ENCODE measurements around the gene SYT3.

Gene SYT3

GRCh38 chr19:50633973-50634372, 5.7 kb downstream of the SYT3 start:
- no peak overlapping the region for H3K4me3 ChIP-seq (ENCODE audit: low read depth, low read length)
- TF ChIP-seq, protein P1, sequence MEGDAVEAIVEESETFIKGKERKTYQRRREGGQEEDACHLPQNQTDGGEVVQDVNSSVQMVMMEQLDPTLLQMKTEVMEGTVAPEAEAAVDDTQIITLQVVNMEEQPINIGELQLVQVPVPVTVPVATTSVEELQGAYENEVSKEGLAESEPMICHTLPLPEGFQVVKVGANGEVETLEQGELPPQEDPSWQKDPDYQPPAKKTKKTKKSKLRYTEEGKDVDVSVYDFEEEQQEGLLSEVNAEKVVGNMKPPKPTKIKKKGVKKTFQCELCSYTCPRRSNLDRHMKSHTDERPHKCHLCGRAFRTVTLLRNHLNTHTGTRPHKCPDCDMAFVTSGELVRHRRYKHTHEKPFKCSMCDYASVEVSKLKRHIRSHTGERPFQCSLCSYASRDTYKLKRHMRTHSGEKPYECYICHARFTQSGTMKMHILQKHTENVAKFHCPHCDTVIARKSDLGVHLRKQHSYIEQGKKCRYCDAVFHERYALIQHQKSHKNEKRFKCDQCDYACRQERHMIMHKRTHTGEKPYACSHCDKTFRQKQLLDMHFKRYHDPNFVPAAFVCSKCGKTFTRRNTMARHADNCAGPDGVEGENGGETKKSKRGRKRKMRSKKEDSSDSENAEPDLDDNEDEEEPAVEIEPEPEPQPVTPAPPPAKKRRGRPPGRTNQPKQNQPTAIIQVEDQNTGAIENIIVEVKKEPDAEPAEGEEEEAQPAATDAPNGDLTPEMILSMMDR (IDR thresholded peaks at IDR 0.05; ENCODE audit: borderline replicate concordance, insufficient read depth, low read depth, low read length): no peak

GRCh38 chr19:50633359-50633758, 6.3 kb downstream of the SYT3 start:
- H3K4me3 ChIP-seq (ENCODE audit: low read depth, low read length): no peak overlapping the region
- TF ChIP-seq, protein P1 (IDR thresholded peaks at IDR 0.05; ENCODE audit: borderline replicate concordance, insufficient read depth, low read depth, low read length): no peak

DNA sequence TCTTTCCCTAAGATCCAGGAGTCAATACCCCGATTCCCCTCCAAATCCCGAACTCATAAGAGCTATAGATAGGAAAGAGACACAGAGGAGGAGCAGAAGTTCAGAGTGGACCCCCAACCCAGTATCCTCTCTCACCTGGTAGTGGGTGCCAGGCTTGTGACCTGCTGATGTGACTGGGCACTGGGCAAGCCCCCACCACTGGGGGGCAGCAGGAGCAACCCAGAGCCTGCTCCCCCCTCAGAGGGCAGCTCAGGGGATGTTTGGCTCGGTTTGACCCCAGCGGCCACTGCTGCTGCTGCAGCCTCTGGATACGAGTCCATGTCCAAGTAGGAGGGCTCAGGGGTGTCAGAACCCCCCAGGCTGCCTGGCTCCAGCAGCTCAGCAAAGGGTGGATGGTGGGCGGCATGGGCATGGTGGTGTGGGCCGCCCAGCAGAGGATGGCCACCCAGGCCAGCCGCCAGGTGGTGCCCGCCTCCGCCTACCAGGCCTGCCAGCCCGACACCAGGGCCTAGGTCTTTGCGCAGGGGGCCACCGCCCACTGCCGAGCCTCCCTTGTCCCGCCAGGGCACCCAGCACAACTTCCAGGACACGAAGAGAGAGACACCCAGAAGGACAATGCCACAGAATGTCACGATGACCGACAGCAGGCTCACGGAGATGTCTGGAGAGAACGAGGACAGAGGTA, 7.4 kb downstream of the SYT3 start:
- H3K4me3 ChIP-seq (ENCODE audit: low read depth, low read length): no peak overlapping the region
- TF ChIP-seq, protein P1 (IDR thresholded peaks at IDR 0.05; ENCODE audit: borderline replicate concordance, insufficient read depth, low read depth, low read length): no peak

DNA sequence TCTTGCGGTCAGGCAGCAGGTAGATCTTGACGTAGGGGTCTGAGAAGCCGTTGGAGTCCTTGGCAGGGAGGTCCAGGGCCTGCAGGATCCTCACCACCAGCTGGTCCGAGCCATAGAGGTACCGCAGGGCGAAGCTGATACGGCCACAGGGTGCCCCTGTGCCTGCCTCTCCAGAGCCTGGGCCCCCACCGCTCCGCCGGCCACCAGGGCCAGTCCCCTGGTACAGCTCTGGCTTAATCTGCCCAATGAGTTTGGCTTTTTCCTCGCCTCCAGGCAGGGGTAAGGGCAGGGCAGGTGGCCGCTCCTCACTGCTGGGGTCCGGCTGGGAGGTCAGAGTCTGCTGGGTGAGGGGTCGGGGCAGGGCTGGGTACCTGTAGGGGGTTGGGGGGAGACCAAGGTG, 9.9 kb downstream of the SYT3 start:
- TF ChIP-seq, protein P1 (IDR thresholded peaks at IDR 0.05; ENCODE audit: borderline replicate concordance, insufficient read depth, low read depth, low read length): no peak
- no peak overlapping the region for H3K4me3 ChIP-seq (ENCODE audit: low read depth, low read length)

DNA sequence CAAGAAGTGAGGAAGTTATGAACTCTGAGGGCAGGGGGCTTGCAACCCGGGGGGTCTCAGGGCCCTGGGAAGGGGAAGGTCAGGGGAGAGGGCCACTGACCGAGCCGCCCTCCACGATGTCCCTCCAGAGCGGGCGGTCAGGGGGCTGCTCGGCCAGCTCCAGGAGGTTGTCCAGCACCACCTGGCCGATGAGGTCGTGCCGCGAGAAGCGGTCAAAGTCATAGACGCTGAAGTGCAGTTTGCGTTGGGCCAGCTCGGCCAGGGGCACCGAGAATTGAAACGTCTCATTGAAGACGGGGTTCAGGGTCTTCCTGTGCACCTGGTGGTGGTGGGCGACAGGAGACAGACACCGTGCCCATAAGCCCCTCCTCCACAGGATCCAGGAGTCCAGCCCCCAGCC, 10.5 kb downstream of the SYT3 start:
- no peak overlapping the region for H3K4me3 ChIP-seq (ENCODE audit: low read depth, low read length)
- TF ChIP-seq, protein P1 (IDR thresholded peaks at IDR 0.05; ENCODE audit: borderline replicate concordance, insufficient read depth, low read depth, low read length): no peak

- no peak overlapping the region for H3K4me3 ChIP-seq (ENCODE audit: low read depth, low read length)
- TF ChIP-seq, protein P1 (IDR thresholded peaks at IDR 0.05; ENCODE audit: borderline replicate concordance, insufficient read depth, low read depth, low read length): no peak
Observed at GRCh38 chr19:50628551-50628950, 11.1 kb downstream of the SYT3 start.

GRCh38 chr19:50628146-50628545, 11.5 kb downstream of the SYT3 start:
- no peak overlapping the region for H3K4me3 ChIP-seq (ENCODE audit: low read depth, low read length)
- TF ChIP-seq, protein P1 (IDR thresholded peaks at IDR 0.05; ENCODE audit: borderline replicate concordance, insufficient read depth, low read depth, low read length): no peak
